LNCaP clone FGC (cell line): Measurements from ENCODE around the gene SPAG7.

Experiments
- DNase-seq: peaks from one replicate; pipeline ENCODE4 v3.0.0-alpha.2; 2011; ENCODE audit warnings: low read depth
- H3K4me3 ChIP-seq: 2 replicates; pipeline ENCODE4 v1.5.1; 2011; ENCODE audit warnings: mild to moderate bottlenecking, low read depth, low read length, control low read depth
- CTCF ChIP-seq: IDR thresholded peaks from 2 replicates; pipeline ENCODE4 v1.5.1; 2012; ENCODE audit warnings: mild to moderate bottlenecking; ENCODE audit not compliant: control insufficient read depth, insufficient read depth; ENCODE audit errors: extremely low read depth

Gene SPAG7

GRCh38 chr17:4999430-5000093 is 31.9 kb upstream of the SPAG7 start:
- peak overlapping the region; percentile 91 for H3K4me3 ChIP-seq
- TF ChIP-seq CTCF: no peak
- no peak for DNase-seq

GRCh38 chr17:4998732-4999429 is 31.3 kb upstream of the SPAG7 start:
- H3K4me3 ChIP-seq: peak overlapping the region; percentile 91
- no peak for DNase-seq
- TF ChIP-seq CTCF: no peak

DNA sequence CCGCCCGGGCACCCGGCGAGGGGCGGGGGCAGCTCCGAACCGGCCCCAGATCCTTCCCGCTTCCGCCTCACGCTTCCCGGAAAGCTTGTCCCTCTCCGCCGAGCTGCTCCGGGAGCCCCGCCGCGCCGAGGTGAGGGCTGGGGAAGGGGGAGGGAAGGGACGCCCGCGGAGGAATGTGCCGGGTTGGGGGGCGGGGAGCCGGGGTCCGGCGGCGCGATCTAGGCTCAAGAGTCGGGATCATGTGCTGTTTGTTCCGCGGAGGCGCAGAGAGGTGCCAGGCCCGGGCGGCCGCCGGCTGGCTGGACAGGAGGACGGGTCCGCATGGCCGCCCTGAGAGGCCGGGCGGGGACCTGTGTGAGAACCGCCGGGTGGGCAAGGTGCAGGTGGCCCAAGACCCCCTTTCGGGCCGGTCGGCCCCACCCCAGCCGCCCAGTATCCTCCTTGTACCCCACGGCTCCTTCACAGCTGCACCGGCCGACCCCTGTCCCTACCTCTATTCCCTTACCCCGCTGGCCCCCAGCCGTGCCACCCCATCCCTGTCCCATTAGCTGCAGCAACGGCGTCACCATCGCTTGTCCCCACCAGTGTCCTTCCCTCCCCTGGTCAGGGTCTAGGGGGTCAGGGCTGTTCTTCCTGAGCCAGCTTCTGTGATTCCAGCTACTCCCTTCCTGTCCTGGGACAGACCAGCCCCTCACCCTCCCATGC is 30.6 kb upstream of the SPAG7 start:
- peak overlapping the region; percentile 91 for H3K4me3 ChIP-seq
- no peak for DNase-seq
- TF ChIP-seq CTCF: no peak

- peak within 1 kb of the TSS; percentile 91 for H3K4me3 ChIP-seq
- no peak for TF ChIP-seq CTCF
- DNase-seq: peak; percentile 50
Measured at GRCh38 chr17:4997302-4998026, 29.8 kb upstream of the SPAG7 start, which contains the start of the genes INCA1 and KIF1C. TSS of gene INCA1 (minus strand) at chr17:4997522. CDS start at chr17:4994437, 3,085 bp downstream. TSS of gene KIF1C (plus strand) at chr17:4997950. CDS start at chr17:5000247, 2,297 bp downstream.

DNA sequence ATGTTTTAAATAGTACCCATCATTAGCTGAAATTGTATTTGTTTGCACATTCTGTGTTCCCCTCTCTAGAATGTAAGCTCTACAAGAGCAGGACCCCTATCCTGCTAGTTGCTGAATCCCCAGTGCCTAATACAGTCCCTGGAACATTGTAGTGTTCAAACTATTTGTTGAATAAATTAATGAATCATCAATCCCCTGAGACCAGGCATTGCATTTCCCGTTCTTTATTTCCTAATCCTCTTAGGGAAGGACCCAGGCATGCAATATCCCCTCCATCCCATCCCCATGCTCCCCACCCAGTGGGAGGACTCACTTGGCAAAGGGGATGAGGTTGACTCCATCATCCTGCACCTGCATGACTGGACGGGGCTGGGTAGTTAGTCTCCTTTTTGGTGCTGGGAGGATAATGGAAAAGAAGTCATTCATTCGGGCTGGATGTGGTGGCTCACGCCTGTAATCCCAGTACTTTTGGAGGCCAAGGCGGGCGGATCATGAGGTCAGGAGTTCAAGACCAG is 26.5 kb upstream of the SPAG7 start:
- no peak for TF ChIP-seq CTCF
- DNase-seq: no peak
- H3K4me3 ChIP-seq: no peak overlapping the region

GRCh38 chr17:4987767-4988567 is 20.4 kb upstream of the SPAG7 start:
- no peak for TF ChIP-seq CTCF
- H3K4me3 ChIP-seq: peak overlapping the region; percentile 94
- no peak for DNase-seq
